ENCODE results near the gene INPP4B.

The INPP4B gene

DNA sequence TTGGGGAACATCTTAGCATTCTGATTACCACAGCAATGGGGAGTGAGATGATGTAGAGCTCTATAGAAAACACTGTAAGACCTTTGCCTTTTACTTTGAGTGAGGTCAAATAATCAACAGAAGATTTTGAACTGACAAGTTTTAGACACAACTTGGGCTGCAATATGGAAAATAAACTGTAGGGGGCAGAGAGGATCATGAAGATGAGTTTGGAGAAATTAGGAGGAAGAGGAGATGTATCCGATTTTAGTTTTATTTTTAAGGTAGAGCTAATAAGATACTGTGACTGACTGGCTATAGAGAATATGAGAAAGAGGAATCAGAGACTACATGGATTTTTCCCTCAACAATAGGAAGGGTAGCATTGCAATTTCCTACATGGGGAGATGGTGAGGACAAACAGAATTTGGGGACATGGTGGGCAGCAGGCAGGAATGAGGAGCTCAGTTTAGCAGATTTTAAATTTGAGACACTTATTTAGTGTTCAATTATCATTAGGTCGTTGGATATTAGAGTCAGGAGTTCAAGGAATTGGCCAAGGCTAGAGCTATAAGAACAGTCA lies 563.1 kb downstream of the INPP4B start:
- no peak overlapping the region for H3K9ac ChIP-seq (ENCODE audit: low read length)
- no peak overlapping the region for H3K4me3 ChIP-seq (ENCODE audit: low read length)
- H3K27ac ChIP-seq (ENCODE audit: low read depth, low read length) = no peak overlapping the region
- H3K27me3 ChIP-seq (ENCODE audit: control insufficient read depth, insufficient read depth, low read length) = no peaks in the 10 kb centered on the region
- no peaks in the 10 kb centered on the region for H3K4me1 ChIP-seq (ENCODE audit: control insufficient read depth, insufficient read depth, low read length)
- H3K36me3 ChIP-seq (ENCODE audit: control insufficient read depth, insufficient read depth, low read length) = no peaks in the 10 kb centered on the region

DNA sequence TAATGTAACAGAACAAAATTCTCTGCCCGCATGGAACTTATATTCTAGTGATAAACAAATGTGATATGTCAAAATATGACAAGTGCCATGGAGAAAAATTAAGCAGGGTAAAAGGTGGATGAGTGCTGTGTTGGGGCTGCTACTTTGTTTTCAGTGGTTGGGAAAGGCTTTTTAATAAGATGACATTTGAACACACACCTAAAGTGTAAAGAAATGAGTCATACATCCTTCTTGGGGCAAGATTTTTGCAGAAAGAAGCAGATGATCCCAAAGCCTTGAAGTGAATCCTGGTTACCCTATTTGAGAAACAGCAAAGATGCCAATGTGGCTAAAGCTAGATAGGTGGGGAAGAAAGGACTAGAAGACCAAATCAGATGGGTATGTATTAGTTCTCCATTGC lies 564.1 kb downstream of the INPP4B start:
- no peak overlapping the region for H3K4me3 ChIP-seq (ENCODE audit: low read length)
- H3K36me3 ChIP-seq (ENCODE audit: control insufficient read depth, insufficient read depth, low read length) = no peaks in the 10 kb centered on the region

DNA sequence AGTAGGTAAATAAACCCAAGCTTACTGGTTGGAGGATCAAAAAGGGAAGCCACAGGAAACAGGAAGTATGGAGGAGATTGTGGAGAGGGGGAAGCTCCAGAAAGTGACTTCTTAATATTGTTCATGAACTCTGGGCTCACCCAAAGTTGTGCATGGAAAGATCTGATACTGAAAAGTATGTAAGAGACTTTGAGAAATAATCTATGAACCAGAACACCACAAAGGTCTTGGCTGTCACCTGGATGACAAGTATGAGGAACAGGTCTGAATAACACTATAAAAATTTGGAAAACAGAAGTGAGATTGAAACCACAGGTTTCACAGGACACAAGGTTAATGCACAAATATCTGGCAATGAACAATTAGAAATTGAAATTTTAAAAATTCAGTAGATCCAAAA lies 567.4 kb downstream of the INPP4B start:
- no peaks in the 10 kb centered on the region for H3K4me1 ChIP-seq (ENCODE audit: control insufficient read depth, insufficient read depth, low read length)
- H3K27ac ChIP-seq (ENCODE audit: low read depth, low read length) = no peak overlapping the region
- H3K27me3 ChIP-seq (ENCODE audit: control insufficient read depth, insufficient read depth, low read length) = no peaks in the 10 kb centered on the region
- no peaks in the 10 kb centered on the region for H3K36me3 ChIP-seq (ENCODE audit: control insufficient read depth, insufficient read depth, low read length)
- no peak overlapping the region for H3K9ac ChIP-seq (ENCODE audit: low read length)
- H3K4me3 ChIP-seq (ENCODE audit: low read length) = no peak overlapping the region

More for the DNA sequence above, 564.1 kb downstream of the INPP4B start:
- H3K4me1 ChIP-seq (ENCODE audit: control insufficient read depth, insufficient read depth, low read length) = no peaks in the 10 kb centered on the region
- H3K9ac ChIP-seq (ENCODE audit: low read length) = no peak overlapping the region
- no peaks in the 10 kb centered on the region for H3K27me3 ChIP-seq (ENCODE audit: control insufficient read depth, insufficient read depth, low read length)
- H3K27ac ChIP-seq (ENCODE audit: low read depth, low read length) = no peak overlapping the region

DNA sequence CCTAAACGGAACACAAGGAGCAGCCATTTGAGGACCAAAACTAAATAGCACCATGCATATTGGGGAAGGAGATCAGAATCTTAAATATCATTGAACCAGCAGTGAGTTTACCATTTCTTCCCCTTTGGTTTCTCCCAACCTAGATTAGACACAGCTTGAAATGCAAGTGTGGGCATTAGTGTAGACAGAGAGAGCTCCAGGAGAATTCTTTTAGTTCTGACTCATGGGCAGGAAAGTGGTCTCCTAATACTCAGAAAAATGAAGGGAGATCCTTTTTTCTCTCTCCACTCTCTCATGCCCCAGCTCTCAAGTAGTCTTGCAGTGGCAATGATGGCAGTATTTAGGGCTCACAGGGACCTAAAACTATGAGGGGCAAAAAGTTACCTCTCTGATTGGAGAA lies 567.9 kb downstream of the INPP4B start:
- no peak overlapping the region for H3K4me3 ChIP-seq (ENCODE audit: low read length)
- no peak overlapping the region for H3K27ac ChIP-seq (ENCODE audit: low read depth, low read length)
- no peaks in the 10 kb centered on the region for H3K36me3 ChIP-seq (ENCODE audit: control insufficient read depth, insufficient read depth, low read length)
- H3K9ac ChIP-seq (ENCODE audit: low read length) = no peak overlapping the region
- no peaks in the 10 kb centered on the region for H3K27me3 ChIP-seq (ENCODE audit: control insufficient read depth, insufficient read depth, low read length)
- H3K4me1 ChIP-seq (ENCODE audit: control insufficient read depth, insufficient read depth, low read length) = no peaks in the 10 kb centered on the region

DNA sequence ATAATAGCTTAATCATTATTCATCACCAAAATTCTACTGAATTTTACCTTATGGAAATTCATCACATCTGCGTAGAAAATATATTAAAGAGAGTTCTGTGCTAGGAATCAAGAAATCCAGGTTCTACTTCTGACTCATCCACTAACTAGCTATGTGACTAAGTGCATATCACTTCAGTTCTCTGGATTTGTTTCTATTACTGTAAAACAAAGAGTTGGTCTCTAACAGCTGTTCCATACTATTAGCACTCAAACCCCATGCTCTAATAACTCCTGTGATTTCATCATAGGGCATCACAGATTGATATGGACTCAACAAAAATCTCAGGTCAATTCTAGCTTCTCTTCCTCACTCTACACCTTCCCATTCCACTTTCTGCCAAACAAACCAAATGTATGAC lies 572.0 kb downstream of the INPP4B start:
- H3K27ac ChIP-seq (ENCODE audit: low read depth, low read length) = no peak overlapping the region
- no peak overlapping the region for H3K4me3 ChIP-seq (ENCODE audit: low read length)
- H3K4me1 ChIP-seq (ENCODE audit: control insufficient read depth, insufficient read depth, low read length) = no peaks in the 10 kb centered on the region
- H3K9ac ChIP-seq (ENCODE audit: low read length) = no peak overlapping the region
- H3K27me3 ChIP-seq (ENCODE audit: control insufficient read depth, insufficient read depth, low read length) = no peaks in the 10 kb centered on the region
- H3K36me3 ChIP-seq (ENCODE audit: control insufficient read depth, insufficient read depth, low read length) = no peaks in the 10 kb centered on the region

DNA sequence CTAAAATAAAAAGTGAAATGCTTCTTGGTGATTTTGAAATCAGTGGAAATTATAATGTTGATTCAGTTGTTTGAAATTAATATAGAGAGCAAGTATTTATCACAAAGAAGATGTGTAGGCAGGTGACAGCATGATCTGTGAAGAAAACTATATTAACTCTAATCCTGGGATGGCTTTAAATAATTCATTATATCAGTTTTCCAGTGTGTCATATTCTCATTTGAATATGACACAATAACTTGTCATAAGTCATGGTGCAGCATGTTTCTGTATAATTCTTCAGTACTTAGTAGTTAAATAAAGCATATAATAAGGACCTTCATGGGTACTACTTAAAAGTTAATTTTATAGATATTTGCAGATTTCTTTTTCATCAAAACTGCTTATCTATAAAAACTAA lies 573.6 kb downstream of the INPP4B start:
- H3K4me1 ChIP-seq (ENCODE audit: control insufficient read depth, insufficient read depth, low read length) = no peaks in the 10 kb centered on the region
- no peaks in the 10 kb centered on the region for H3K27me3 ChIP-seq (ENCODE audit: control insufficient read depth, insufficient read depth, low read length)
- H3K9ac ChIP-seq (ENCODE audit: low read length) = no peak overlapping the region
- H3K27ac ChIP-seq (ENCODE audit: low read depth, low read length) = no peak overlapping the region
- H3K36me3 ChIP-seq (ENCODE audit: control insufficient read depth, insufficient read depth, low read length) = no peaks in the 10 kb centered on the region
- no peak overlapping the region for H3K4me3 ChIP-seq (ENCODE audit: low read length)

DNA sequence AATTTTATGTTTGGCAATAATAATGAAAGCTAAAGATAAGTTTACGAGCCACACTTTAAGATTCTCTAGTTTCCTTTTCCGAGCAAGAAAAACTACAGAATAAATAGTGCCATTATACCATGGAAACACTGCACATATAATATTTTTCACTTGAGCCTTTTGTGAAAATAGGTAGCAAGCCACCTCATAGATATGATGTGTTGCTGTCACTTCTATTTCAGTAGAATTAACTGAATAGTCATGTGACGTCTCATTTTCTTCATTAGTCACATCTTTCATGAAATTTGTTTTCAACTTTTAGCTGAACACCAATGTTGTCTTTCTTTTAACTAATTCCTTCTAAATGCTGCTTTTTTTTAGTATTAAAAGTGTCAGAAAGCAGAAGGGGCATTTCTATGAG lies 574.3 kb downstream of the INPP4B start:
- no peaks in the 10 kb centered on the region for H3K4me1 ChIP-seq (ENCODE audit: control insufficient read depth, insufficient read depth, low read length)
- no peaks in the 10 kb centered on the region for H3K36me3 ChIP-seq (ENCODE audit: control insufficient read depth, insufficient read depth, low read length)

DNA sequence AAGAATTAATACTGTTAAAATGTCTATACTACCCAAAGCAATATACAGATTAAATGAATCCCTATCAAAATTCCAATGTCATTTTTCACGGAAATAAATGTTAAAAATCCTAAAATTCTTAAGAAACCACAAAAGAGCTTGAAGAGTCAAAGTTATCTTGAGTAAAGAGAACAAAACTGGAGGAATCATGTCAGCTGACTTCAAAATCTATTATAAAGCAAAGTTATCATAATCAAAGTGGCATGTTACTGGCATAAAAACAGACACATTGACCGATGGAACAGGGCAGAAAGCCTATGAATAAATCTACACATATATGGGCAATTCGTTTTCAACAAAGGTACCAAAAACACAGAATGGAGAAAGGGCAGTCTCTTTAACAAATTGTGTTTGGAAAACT lies 579.0 kb downstream of the INPP4B start:
- Histone ChIP-seq H3K9ac (ENCODE audit: low read length) (no peak overlapping the region), H3K36me3 (ENCODE audit: control insufficient read depth, insufficient read depth, low read length) (no peaks in the 10 kb centered on the region), H3K27me3 (ENCODE audit: control insufficient read depth, insufficient read depth, low read length) (no peaks in the 10 kb centered on the region), H3K4me1 (ENCODE audit: control insufficient read depth, insufficient read depth, low read length) (peaks cover 2% of the 10 kb centered on the region), H3K4me3 (ENCODE audit: low read length) (no peak overlapping the region), H3K27ac (ENCODE audit: low read depth, low read length) (no peak overlapping the region)

More for the DNA sequence above, 574.3 kb downstream of the INPP4B start:
- no peak overlapping the region for H3K9ac ChIP-seq (ENCODE audit: low read length)
- no peak overlapping the region for H3K27ac ChIP-seq (ENCODE audit: low read depth, low read length)
- H3K27me3 ChIP-seq (ENCODE audit: control insufficient read depth, insufficient read depth, low read length) = no peaks in the 10 kb centered on the region
- H3K4me3 ChIP-seq (ENCODE audit: low read length) = no peak overlapping the region

DNA sequence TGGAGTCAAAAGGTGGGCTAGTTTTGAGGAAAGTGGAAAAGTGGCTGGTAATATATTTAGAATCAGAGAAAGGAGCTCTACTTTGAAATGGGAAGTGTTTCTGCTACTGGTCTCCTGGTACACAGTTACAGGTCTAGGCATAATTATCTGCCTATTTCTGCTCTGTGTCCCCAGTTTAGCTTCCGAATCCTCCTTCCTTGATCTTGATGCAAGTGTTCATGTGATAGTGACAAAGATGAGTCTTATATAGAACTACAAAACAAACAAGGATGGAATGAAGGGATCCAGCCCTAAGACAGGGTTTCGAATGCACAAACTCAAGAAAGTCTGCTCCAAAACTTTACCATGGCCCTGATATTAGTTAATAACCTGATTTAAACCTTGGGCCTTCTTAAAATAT lies 580.2 kb downstream of the INPP4B start:
- Histone ChIP-seq H3K36me3 (ENCODE audit: control insufficient read depth, insufficient read depth, low read length) (no peaks in the 10 kb centered on the region), H3K4me1 (ENCODE audit: control insufficient read depth, insufficient read depth, low read length) (peaks cover 2% of the 10 kb centered on the region), H3K9ac (ENCODE audit: low read length) (no peak overlapping the region), H3K4me3 (ENCODE audit: low read length) (no peak overlapping the region), H3K27ac (ENCODE audit: low read depth, low read length) (no peak overlapping the region), H3K27me3 (ENCODE audit: control insufficient read depth, insufficient read depth, low read length) (no peaks in the 10 kb centered on the region)

DNA sequence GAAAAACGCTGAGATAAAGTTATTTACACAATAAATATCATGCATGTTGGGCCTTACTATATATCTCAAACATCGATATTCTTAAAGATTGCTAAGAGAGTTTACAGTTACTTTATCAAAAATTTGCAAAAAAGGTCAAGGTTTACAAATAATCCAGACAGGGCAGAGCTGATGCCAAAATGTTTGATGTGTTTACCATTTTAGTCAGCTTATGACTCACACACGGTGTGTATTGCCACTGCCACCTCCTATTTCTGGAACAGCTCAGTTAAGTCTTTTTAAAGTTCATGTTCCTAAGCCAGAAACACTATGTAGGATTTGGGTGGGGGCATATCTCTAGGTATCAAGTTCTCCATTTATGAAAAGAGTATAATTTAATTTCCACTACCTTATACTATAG lies 580.6 kb downstream of the INPP4B start:
- H3K4me1 ChIP-seq (ENCODE audit: control insufficient read depth, insufficient read depth, low read length) = peaks cover 2% of the 10 kb centered on the region
- H3K4me3 ChIP-seq (ENCODE audit: low read length) = no peak overlapping the region
- H3K27ac ChIP-seq (ENCODE audit: low read depth, low read length) = no peak overlapping the region

DNA sequence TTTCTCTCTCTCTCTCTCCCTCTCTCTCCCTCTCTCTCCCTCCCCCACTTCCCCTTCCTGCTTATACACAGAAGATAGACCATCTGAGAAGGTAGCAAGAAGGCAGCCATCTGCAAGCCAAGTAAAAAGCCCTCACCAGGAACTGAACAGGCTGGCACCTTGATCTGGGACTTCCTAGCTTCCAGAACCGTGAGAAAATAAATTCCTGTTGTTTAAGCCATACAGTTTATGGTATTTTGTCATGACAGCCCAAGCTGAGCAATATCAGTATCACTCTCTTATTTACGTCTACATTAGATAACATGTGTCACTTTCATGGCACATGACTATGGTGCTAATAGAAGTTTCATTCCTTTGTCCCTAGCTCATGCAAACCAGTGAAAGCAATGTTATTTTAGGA lies 581.1 kb downstream of the INPP4B start:
- Histone ChIP-seq H3K9ac (ENCODE audit: low read length) (no peak overlapping the region), H3K27ac (ENCODE audit: low read depth, low read length) (no peak overlapping the region), H3K4me3 (ENCODE audit: low read length) (no peak overlapping the region), H3K27me3 (ENCODE audit: control insufficient read depth, insufficient read depth, low read length) (no peaks in the 10 kb centered on the region), H3K36me3 (ENCODE audit: control insufficient read depth, insufficient read depth, low read length) (no peaks in the 10 kb centered on the region), H3K4me1 (ENCODE audit: control insufficient read depth, insufficient read depth, low read length) (peaks cover 2% of the 10 kb centered on the region)

More for the DNA sequence above, 580.6 kb downstream of the INPP4B start:
- no peak overlapping the region for H3K9ac ChIP-seq (ENCODE audit: low read length)
- H3K36me3 ChIP-seq (ENCODE audit: control insufficient read depth, insufficient read depth, low read length) = no peaks in the 10 kb centered on the region
- H3K27me3 ChIP-seq (ENCODE audit: control insufficient read depth, insufficient read depth, low read length) = no peaks in the 10 kb centered on the region

DNA sequence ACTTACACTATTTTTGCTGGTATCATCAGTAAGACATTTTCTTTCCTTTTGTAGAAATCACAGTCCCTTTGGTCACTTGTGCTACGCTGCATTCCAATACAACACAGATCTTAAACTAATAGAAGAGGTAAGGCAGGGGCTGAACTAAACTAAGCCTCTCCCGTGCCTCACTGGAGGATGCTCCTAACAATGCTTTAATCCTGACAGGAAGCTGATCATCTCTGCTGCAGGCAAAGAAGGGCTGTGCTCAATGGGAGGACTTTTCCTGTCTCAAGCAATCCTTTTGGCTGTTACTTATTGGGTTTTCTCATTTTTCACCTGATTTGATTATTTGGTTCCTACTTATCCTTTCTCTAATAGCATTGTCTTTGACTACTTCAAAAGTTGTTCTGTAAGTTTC lies 583.1 kb downstream of the INPP4B start:
- no peak overlapping the region for H3K27ac ChIP-seq (ENCODE audit: low read depth, low read length)
- H3K9ac ChIP-seq (ENCODE audit: low read length) = no peak overlapping the region
- H3K4me1 ChIP-seq (ENCODE audit: control insufficient read depth, insufficient read depth, low read length) = peaks cover 2% of the 10 kb centered on the region
- no peaks in the 10 kb centered on the region for H3K36me3 ChIP-seq (ENCODE audit: control insufficient read depth, insufficient read depth, low read length)
- no peaks in the 10 kb centered on the region for H3K27me3 ChIP-seq (ENCODE audit: control insufficient read depth, insufficient read depth, low read length)
- H3K4me3 ChIP-seq (ENCODE audit: low read length) = no peak overlapping the region

DNA sequence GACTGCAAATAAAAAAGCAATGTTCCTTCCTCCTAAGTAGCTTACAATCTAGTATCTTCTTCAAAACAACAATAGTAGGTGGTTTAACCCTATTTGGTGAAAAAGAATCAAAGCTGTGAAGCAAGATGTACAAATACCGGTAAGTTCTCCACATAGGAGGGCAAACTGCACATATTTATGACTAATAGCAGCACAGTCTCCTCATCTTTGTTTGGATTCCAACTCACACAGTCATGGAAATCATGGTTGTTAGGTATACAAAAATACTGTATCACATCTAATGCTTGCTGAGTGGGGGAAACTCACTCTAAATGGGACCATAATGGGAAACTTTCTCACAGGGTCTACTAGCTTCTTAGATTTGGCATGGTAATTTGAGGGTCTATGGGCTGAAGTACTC lies 597.2 kb downstream of the INPP4B start:
- H3K27me3 ChIP-seq (ENCODE audit: control insufficient read depth, insufficient read depth, low read length) = no peaks in the 10 kb centered on the region
- H3K9ac ChIP-seq (ENCODE audit: low read length) = no peak overlapping the region
- H3K36me3 ChIP-seq (ENCODE audit: control insufficient read depth, insufficient read depth, low read length) = no peaks in the 10 kb centered on the region
- no peak overlapping the region for H3K4me3 ChIP-seq (ENCODE audit: low read length)
- no peaks in the 10 kb centered on the region for H3K4me1 ChIP-seq (ENCODE audit: control insufficient read depth, insufficient read depth, low read length)
- H3K27ac ChIP-seq (ENCODE audit: low read depth, low read length) = no peak overlapping the region
